Activated CD8-positive, alpha-beta T cell treated with anti-CD3 and anti-CD28 coated beads, Interleukin-2, amount 10 ng/mL, durations not matched to agents 7 days and 5 days (primary cell): Measurements from ENCODE around the gene SIRT3. TPM values are rescaled to one million over a fixed set of nuclear protein-coding genes. Genes with fewer than 3 reads are reported as not detected.
A peak's percentile ranks its signal among the peaks of the same experiment; 100 is the strongest.
"Not testable (repeated sequence)": the region's sequence is repeated elsewhere in the genome, so short reads cannot be mapped to it uniquely, and the experiment has no call there.

Experiments used
- ATAC-seq: fragments of 150-1000 bp; cut with Tn5 transposase; one replicate; pipeline ENCODE4 v1.10.0; 2021; ENCODE audit warnings: moderate library complexity
- CTCF ChIA-PET: fragments of 350-600 bp; sonication (Branson Sonifier 250); formaldehyde crosslinking; loops from one replicate; lab custom pipeline; 2021; ENCODE audit warnings: antibody characterized with exemption; lab: Charles Lee
- POLR2A ChIA-PET: fragments of 350-600 bp; sonication (Branson Sonifier 250); formaldehyde crosslinking; loops from one replicate; lab custom pipeline; 2021; ENCODE audit warnings: antibody characterized with exemption; lab: Charles Lee
- DNase-seq: peaks from one replicate; pipeline ENCODE4 v3.0.0-alpha.2; 2020
- H3K27ac Mint-ChIP-seq: one replicate; pipeline ENCODE4 v1.8.0; 2021; ENCODE audit warnings: mild to moderate bottlenecking, mixed read lengths
- H3K27me3 Mint-ChIP-seq: one replicate; pipeline ENCODE4 v1.8.0; 2021; ENCODE audit warnings: low read depth, mixed read lengths
- H3K36me3 Mint-ChIP-seq: one replicate; pipeline ENCODE4 v1.8.0; 2021; ENCODE audit warnings: low read depth, mixed read lengths
- H3K4me1 Mint-ChIP-seq: one replicate; pipeline ENCODE4 v1.8.0; 2021; ENCODE audit warnings: low read depth, mixed read lengths
- H3K4me3 Mint-ChIP-seq: one replicate; pipeline ENCODE4 v1.8.0; 2021; ENCODE audit warnings: mild to moderate bottlenecking, mixed read lengths
- H3K9me3 Mint-ChIP-seq: one replicate; pipeline ENCODE4 v1.8.0; 2022; ENCODE audit warnings: mixed read lengths; ENCODE audit not compliant: insufficient read depth
- total RNA-seq, 2 experiments: library from RNA; stranded (reverse); gene quantifications; one replicate each; pipeline ENCODE4 v1.2.3, GENCODE V29; 2021

SIRT3 gene
- total RNA-seq, 2 experiments from 2014 or later, result 13.1 to 15.0 TPM

GRCh38 chr11:200224-201003 lies 35.7 kb downstream of the SIRT3 start:
- Mint-ChIP-seq H3K4me1 (peaks cover 44% of the 10 kb centered on the region), H3K27me3 (no peaks in the 10 kb centered on the region), H3K9me3 (no peaks in the 10 kb centered on the region), H3K4me3 (no peak overlapping the region), H3K27ac (no peak overlapping the region), H3K36me3 (peaks cover 20% of the 10 kb centered on the region)
- ChIA-PET CTCF (interaction anchor here (0.9 kb wide), 1 partner anchor 51 kb away, joined by 3 read pairs; no protein-coding TSS in a partner anchor), POLR2A (no interaction called here)
- DNase-seq (peak; percentile 17), ATAC-seq (no peak)

GRCh38 chr11:199782-200181 lies 36.4 kb downstream of the SIRT3 start:
- no peak overlapping the region for H3K4me3 Mint-ChIP-seq
- POLR2A ChIA-PET, result no interaction called here
- no peak overlapping the region for H3K27ac Mint-ChIP-seq
- ATAC-seq, result no peak
- H3K4me1 Mint-ChIP-seq, result peaks cover 37% of the 10 kb centered on the region
- H3K27me3 Mint-ChIP-seq, result no peaks in the 10 kb centered on the region
- H3K9me3 Mint-ChIP-seq, result no peaks in the 10 kb centered on the region
- CTCF ChIA-PET, result interaction anchor here (0.9 kb wide), 1 partner anchor 51 kb away, joined by 3 read pairs; no protein-coding TSS in a partner anchor
- peak; percentile 22 for DNase-seq
- H3K36me3 Mint-ChIP-seq, result peaks cover 15% of the 10 kb centered on the region

- ChIA-PET CTCF (no interaction called here), POLR2A (no interaction called here)
- DNase-seq (peak; percentile 19), ATAC-seq (no peak)
- Mint-ChIP-seq H3K9me3 (no peaks in the 10 kb centered on the region), H3K4me3 (no peak overlapping the region), H3K36me3 (peaks cover 11% of the 10 kb centered on the region), H3K4me1 (peaks cover 31% of the 10 kb centered on the region), H3K27ac (no peak overlapping the region), H3K27me3 (no peaks in the 10 kb centered on the region)
Measured at GRCh38 chr11:199004-199581, 37.0 kb downstream of the SIRT3 start.

GRCh38 chr11:198236-198806 lies 37.8 kb downstream of the SIRT3 start:
- Mint-ChIP-seq H3K9me3 (no peaks in the 10 kb centered on the region), H3K27ac (peak overlapping the region; percentile 44), H3K4me1 (peaks cover 23% of the 10 kb centered on the region), H3K27me3 (no peaks in the 10 kb centered on the region), H3K36me3 (peaks cover 3% of the 10 kb centered on the region), H3K4me3 (no peak overlapping the region)
- no peak for ATAC-seq
- peak; percentile 16 for DNase-seq
- ChIA-PET POLR2A (no interaction called here), CTCF (no interaction called here)

GRCh38 chr11:197741-198235 lies 38.4 kb downstream of the SIRT3 start:
- no peak for ATAC-seq
- no peak overlapping the region for H3K4me3 Mint-ChIP-seq
- no peaks in the 10 kb centered on the region for H3K36me3 Mint-ChIP-seq
- no peaks in the 10 kb centered on the region for H3K27me3 Mint-ChIP-seq
- ChIA-PET POLR2A (no interaction called here), CTCF (interaction anchor here (1.3 kb wide), 1 partner anchor 53 kb away, joined by 4 read pairs; no protein-coding TSS in a partner anchor)
- H3K4me1 Mint-ChIP-seq, result peaks cover 17% of the 10 kb centered on the region
- peak; percentile 20 for DNase-seq
- H3K9me3 Mint-ChIP-seq, result no peaks in the 10 kb centered on the region
- H3K27ac Mint-ChIP-seq, result no peak overlapping the region

- DNase-seq, result peak; percentile 19
- ChIA-PET CTCF (interaction anchor here (1.3 kb wide), 1 partner anchor 53 kb away, joined by 4 read pairs; no protein-coding TSS in a partner anchor), POLR2A (no interaction called here)
- ATAC-seq, result no peak
- no peak overlapping the region for H3K4me3 Mint-ChIP-seq
- H3K27ac Mint-ChIP-seq, result no peak overlapping the region
- H3K36me3 Mint-ChIP-seq, result no peaks in the 10 kb centered on the region
- H3K9me3 Mint-ChIP-seq, result no peaks in the 10 kb centered on the region
- no peaks in the 10 kb centered on the region for H3K27me3 Mint-ChIP-seq
- H3K4me1 Mint-ChIP-seq, result peaks cover 12% of the 10 kb centered on the region
Measured at GRCh38 chr11:196786-197731, 39.1 kb downstream of the SIRT3 start.

GRCh38 chr11:193481-193880 lies 42.7 kb downstream of the SIRT3 start:
- not testable (repeated sequence) for H3K4me3 Mint-ChIP-seq

GRCh38 chr11:192674-193128 lies 43.4 kb downstream of the SIRT3 start, which contains the start of gene SCGB1C1:
Gene SCGB1C1, plus strand, starts transcription at chr11:193078. Its CDS starts 22 bp downstream, at chr11:193100.
- H3K4me1 Mint-ChIP-seq, CTCF ChIA-PET, H3K4me3 Mint-ChIP-seq: not testable (repeated sequence)

More at GRCh38 chr11:193481-193880, 42.7 kb downstream of the SIRT3 start:
- H3K36me3 Mint-ChIP-seq, H3K4me1 Mint-ChIP-seq, H3K9me3 Mint-ChIP-seq, H3K27ac Mint-ChIP-seq, H3K27me3 Mint-ChIP-seq, ATAC-seq, POLR2A ChIA-PET, CTCF ChIA-PET: not testable (repeated sequence)
- peak; percentile 19 for DNase-seq

GRCh38 chr11:191490-192478 lies 44.4 kb downstream of the SIRT3 start:
- H3K27me3 Mint-ChIP-seq, H3K27ac Mint-ChIP-seq, H3K4me3 Mint-ChIP-seq, CTCF ChIA-PET, H3K9me3 Mint-ChIP-seq, H3K36me3 Mint-ChIP-seq, H3K4me1 Mint-ChIP-seq, POLR2A ChIA-PET: not testable (repeated sequence)
- peak; percentile 66 for ATAC-seq
- DNase-seq, result peak; percentile 20

More at GRCh38 chr11:192674-193128, 43.4 kb downstream of the SIRT3 start, which contains the start of gene SCGB1C1:
- H3K27ac Mint-ChIP-seq, H3K9me3 Mint-ChIP-seq, DNase-seq, H3K36me3 Mint-ChIP-seq, ATAC-seq, POLR2A ChIA-PET, H3K27me3 Mint-ChIP-seq: not testable (repeated sequence)

GRCh38 chr11:190546-190945 lies 45.6 kb downstream of the SIRT3 start:
- H3K27me3 Mint-ChIP-seq, CTCF ChIA-PET, DNase-seq, H3K4me3 Mint-ChIP-seq, ATAC-seq, H3K4me1 Mint-ChIP-seq, H3K36me3 Mint-ChIP-seq, POLR2A ChIA-PET, H3K9me3 Mint-ChIP-seq, H3K27ac Mint-ChIP-seq: not testable (repeated sequence)
